ENCODE results near the gene ARMC6. TPM values are rescaled to one million over a fixed set of nuclear protein-coding genes. Genes with fewer than 3 reads are reported as not detected.
"Not testable (repeated sequence)": the region's sequence is repeated elsewhere in the genome, so short reads cannot be mapped to it uniquely, and the experiment has no call there.

Gene ARMC6
- total RNA-seq, 1 donor from 2014 or later: 36.0 TPM

DNA sequence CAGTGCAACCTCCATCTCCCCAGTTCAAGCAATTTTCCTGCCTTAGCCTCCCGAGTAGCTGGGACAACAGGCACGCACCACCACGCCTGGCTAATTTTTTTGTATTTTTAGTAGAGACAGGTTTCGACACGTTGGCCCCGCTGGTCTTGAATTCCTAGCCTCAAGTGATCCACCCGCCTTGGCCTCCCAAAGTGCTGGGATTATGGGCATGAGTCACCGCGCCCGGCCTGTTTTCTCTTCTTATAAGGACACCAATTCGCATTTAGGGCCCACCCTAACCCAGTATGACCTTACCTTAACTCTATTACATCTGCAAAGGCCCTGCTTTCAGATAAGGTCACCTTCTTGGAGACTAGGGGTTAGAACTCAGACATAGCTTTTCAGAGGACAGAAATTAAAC is 69.8 kb downstream of the ARMC6 start:
- H3K9ac ChIP-seq (ENCODE audit: low read length): no peak overlapping the region
- no peak overlapping the region for H3K4me2 ChIP-seq (ENCODE audit: low read length)
- H3K9me3 ChIP-seq (ENCODE audit: insufficient read depth, low read depth, low read length): no peaks in the 10 kb centered on the region
- no peak for DNase-seq (ENCODE audit: low read depth)
- H3K27me3 ChIP-seq (ENCODE audit: insufficient read depth, low read length): no peaks in the 10 kb centered on the region
- FAIRE-seq: no peak
- Mint-ChIP-seq H3K36me3 (ENCODE audit: low read depth, unreplicated experiment) (peaks cover 9% of the 10 kb centered on the region), H3K9me3 (ENCODE audit: unreplicated experiment) (no peaks in the 10 kb centered on the region), H3K27ac (ENCODE audit: unreplicated experiment) (no peak overlapping the region), H3K4me3 (ENCODE audit: unreplicated experiment) (no peak overlapping the region), H3K27me3 (ENCODE audit: low read depth, unreplicated experiment) (peaks cover 1% of the 10 kb centered on the region), H3K4me1 (ENCODE audit: low read depth, unreplicated experiment) (no peaks in the 10 kb centered on the region)
- H3K36me3 ChIP-seq (ENCODE audit: insufficient read depth, low read length): no peaks in the 10 kb centered on the region
- TF ChIP-seq EZH2 (IDR thresholded peaks at IDR 0.05; ENCODE audit: insufficient read depth, low read length): no peak
- H3K79me2 ChIP-seq (ENCODE audit: insufficient read depth, low read length): no peaks in the 10 kb centered on the region
- H2AFZ ChIP-seq (ENCODE audit: low read depth, low read length): no peak overlapping the region
- H3K27ac ChIP-seq (ENCODE audit: low read depth, low read length): no peak overlapping the region
- H4K20me1 ChIP-seq (ENCODE audit: insufficient read depth, low read length): no peaks in the 10 kb centered on the region
- H3K4me3 ChIP-seq (ENCODE audit: insufficient read depth, low read depth, low read length): no peak overlapping the region
- H3K4me1 ChIP-seq (ENCODE audit: insufficient read depth, low read length): peaks cover 2% of the 10 kb centered on the region

DNA sequence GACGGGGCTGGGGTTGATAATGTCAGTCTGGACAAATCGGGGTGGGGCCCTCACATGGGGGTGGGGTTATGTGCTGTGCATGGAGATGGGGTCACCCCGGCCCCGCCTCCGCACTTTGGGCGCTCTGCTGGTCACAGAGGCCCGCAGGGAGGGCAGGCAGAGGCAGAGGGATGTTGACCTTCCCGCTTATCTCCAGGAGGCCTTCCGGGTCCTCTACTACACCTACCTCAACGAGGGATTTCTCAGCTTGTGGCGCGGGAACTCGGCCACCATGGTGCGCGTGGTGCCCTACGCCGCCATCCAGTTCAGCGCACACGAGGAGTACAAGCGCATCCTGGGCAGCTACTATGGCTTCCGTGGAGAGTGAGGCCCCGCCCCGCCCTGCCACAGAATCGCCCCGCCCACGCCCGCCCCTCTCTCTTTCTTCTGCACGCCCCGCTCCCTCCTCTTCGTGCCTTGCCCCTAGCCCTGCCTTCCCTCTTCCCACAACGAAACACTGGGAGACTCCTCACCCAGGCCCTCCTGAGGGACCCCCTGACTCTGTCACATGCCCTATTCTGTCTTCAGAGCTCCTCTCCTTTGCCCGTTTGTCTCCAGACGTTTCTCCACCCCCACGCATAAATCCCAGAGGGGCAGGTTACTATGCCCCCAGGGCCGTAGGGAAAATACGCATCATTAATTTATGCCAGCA is 72.1 kb downstream of the ARMC6 start:
- Mint-ChIP-seq H3K27ac (ENCODE audit: unreplicated experiment) (peak overlapping the region; percentile 53), H3K36me3 (ENCODE audit: low read depth, unreplicated experiment) (peaks cover 11% of the 10 kb centered on the region)
- H2AFZ ChIP-seq (ENCODE audit: low read depth, low read length): peak overlapping the region; percentile 90

DNA sequence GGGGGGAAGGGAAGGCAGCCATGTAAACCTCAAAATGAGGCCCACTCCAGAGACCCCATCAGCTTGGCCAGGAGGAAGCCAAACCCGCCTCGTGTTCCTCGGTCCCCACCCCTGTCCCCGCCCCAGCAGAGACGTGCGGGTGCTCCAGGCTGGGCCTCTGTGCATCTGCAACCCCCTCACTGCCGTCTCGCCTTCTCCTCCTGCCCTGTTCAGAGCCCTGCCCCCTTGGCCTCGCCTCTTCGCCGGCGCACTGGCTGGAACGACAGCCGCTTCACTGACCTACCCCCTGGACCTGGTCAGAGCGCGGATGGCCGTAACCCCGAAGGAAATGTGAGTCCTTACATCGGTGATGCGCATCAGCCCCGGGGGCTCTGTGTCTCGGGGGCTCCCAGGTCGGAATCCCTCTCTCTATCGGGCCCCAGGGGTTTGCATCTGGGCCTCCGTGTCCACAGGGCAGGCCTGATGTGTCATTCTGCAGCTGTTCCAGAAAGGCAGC is 72.7 kb downstream of the ARMC6 start:
- peak overlapping the region; percentile 91 for H3K4me2 ChIP-seq (ENCODE audit: low read length)
- no peak for TF ChIP-seq EZH2 (IDR thresholded peaks at IDR 0.05; ENCODE audit: insufficient read depth, low read length)
- TF ChIP-seq, protein P1, sequence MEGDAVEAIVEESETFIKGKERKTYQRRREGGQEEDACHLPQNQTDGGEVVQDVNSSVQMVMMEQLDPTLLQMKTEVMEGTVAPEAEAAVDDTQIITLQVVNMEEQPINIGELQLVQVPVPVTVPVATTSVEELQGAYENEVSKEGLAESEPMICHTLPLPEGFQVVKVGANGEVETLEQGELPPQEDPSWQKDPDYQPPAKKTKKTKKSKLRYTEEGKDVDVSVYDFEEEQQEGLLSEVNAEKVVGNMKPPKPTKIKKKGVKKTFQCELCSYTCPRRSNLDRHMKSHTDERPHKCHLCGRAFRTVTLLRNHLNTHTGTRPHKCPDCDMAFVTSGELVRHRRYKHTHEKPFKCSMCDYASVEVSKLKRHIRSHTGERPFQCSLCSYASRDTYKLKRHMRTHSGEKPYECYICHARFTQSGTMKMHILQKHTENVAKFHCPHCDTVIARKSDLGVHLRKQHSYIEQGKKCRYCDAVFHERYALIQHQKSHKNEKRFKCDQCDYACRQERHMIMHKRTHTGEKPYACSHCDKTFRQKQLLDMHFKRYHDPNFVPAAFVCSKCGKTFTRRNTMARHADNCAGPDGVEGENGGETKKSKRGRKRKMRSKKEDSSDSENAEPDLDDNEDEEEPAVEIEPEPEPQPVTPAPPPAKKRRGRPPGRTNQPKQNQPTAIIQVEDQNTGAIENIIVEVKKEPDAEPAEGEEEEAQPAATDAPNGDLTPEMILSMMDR (IDR thresholded peaks at IDR 0.05; ENCODE audit: insufficient read depth, low read depth, low read length): no peak

More for the DNA sequence above, 72.1 kb downstream of the ARMC6 start:
- H3K4me1 Mint-ChIP-seq (ENCODE audit: low read depth, unreplicated experiment): peaks cover 2% of the 10 kb centered on the region
- H3K27me3 Mint-ChIP-seq (ENCODE audit: low read depth, unreplicated experiment): peaks cover 5% of the 10 kb centered on the region
- FAIRE-seq: no peak
- H3K36me3 ChIP-seq (ENCODE audit: insufficient read depth, low read length): no peaks in the 10 kb centered on the region
- H3K9me3 ChIP-seq (ENCODE audit: insufficient read depth, low read depth, low read length): no peaks in the 10 kb centered on the region
- H3K9me3 Mint-ChIP-seq (ENCODE audit: unreplicated experiment): no peaks in the 10 kb centered on the region
- peaks cover 6% of the 10 kb centered on the region for H3K4me1 ChIP-seq (ENCODE audit: insufficient read depth, low read length)
- no peak overlapping the region for H3K27ac ChIP-seq (ENCODE audit: low read depth, low read length)
- TF ChIP-seq EZH2 (IDR thresholded peaks at IDR 0.05; ENCODE audit: insufficient read depth, low read length): no peak
- H3K79me2 ChIP-seq (ENCODE audit: insufficient read depth, low read length): no peaks in the 10 kb centered on the region
- H3K4me3 ChIP-seq (ENCODE audit: insufficient read depth, low read depth, low read length): peak overlapping the region; percentile 44
- H3K27me3 ChIP-seq (ENCODE audit: insufficient read depth, low read length): no peaks in the 10 kb centered on the region
- peak overlapping the region; percentile 58 for H3K9ac ChIP-seq (ENCODE audit: low read length)
- peak overlapping the region; percentile 91 for H3K4me2 ChIP-seq (ENCODE audit: low read length)
- no peaks in the 10 kb centered on the region for H4K20me1 ChIP-seq (ENCODE audit: insufficient read depth, low read length)
- DNase-seq (ENCODE audit: low read depth): peak; percentile 20
- H3K4me3 Mint-ChIP-seq (ENCODE audit: unreplicated experiment): peak overlapping the region; percentile 80

DNA sequence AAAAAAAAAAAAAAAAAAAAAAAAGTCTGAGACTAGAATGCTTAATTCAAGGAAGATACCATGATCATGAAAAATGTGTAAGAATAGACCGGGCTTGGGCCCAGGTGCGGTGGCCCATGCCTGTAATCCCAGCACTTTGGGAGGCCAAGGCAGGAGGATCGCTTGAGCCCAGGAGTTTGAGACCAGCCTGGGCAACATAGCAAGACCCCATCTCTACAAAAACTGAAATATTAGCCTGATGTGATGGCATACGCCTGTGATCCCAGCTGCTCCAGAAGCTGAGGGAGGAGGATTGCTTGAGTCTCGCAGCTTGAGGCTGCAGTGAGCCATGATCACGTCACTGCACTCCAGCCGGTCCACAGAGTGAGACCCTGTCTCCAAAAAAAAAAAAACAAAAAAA is 73.5 kb downstream of the ARMC6 start:
- not testable (repeated sequence) for DNase-seq (ENCODE audit: low read depth)

More for the DNA sequence above, 72.7 kb downstream of the ARMC6 start:
- Mint-ChIP-seq H3K9me3 (ENCODE audit: unreplicated experiment) (no peaks in the 10 kb centered on the region), H3K36me3 (ENCODE audit: low read depth, unreplicated experiment) (peaks cover 11% of the 10 kb centered on the region), H3K27me3 (ENCODE audit: low read depth, unreplicated experiment) (peaks cover 7% of the 10 kb centered on the region), H3K27ac (ENCODE audit: unreplicated experiment) (no peak overlapping the region), H3K4me3 (ENCODE audit: unreplicated experiment) (peak overlapping the region; percentile 67), H3K4me1 (ENCODE audit: low read depth, unreplicated experiment) (peaks cover 2% of the 10 kb centered on the region)
- no peak for DNase-seq (ENCODE audit: low read depth)
- no peak for FAIRE-seq
- Histone ChIP-seq H3K9ac (ENCODE audit: low read length) (peak overlapping the region; percentile 58), H3K4me3 (ENCODE audit: insufficient read depth, low read depth, low read length) (peak overlapping the region; percentile 37), H3K79me2 (ENCODE audit: insufficient read depth, low read length) (no peaks in the 10 kb centered on the region), H2AFZ (ENCODE audit: low read depth, low read length) (peak overlapping the region; percentile 75), H3K9me3 (ENCODE audit: insufficient read depth, low read depth, low read length) (no peaks in the 10 kb centered on the region), H3K36me3 (ENCODE audit: insufficient read depth, low read length) (no peaks in the 10 kb centered on the region), H3K4me1 (ENCODE audit: insufficient read depth, low read length) (peaks cover 7% of the 10 kb centered on the region), H4K20me1 (ENCODE audit: insufficient read depth, low read length) (no peaks in the 10 kb centered on the region), H3K27me3 (ENCODE audit: insufficient read depth, low read length) (no peaks in the 10 kb centered on the region), H3K27ac (ENCODE audit: low read depth, low read length) (no peak overlapping the region)

More for the DNA sequence above, 73.5 kb downstream of the ARMC6 start:
- H3K27me3 Mint-ChIP-seq (ENCODE audit: low read depth, unreplicated experiment): peaks cover 14% of the 10 kb centered on the region
- FAIRE-seq; H3K4me3 Mint-ChIP-seq (ENCODE audit: unreplicated experiment); H3K27me3 ChIP-seq (ENCODE audit: insufficient read depth, low read length); H3K9ac ChIP-seq (ENCODE audit: low read length); H3K4me2 ChIP-seq (ENCODE audit: low read length); H3K4me3 ChIP-seq (ENCODE audit: insufficient read depth, low read depth, low read length); H3K27ac ChIP-seq (ENCODE audit: low read depth, low read length); H3K9me3 ChIP-seq (ENCODE audit: insufficient read depth, low read depth, low read length); H3K27ac Mint-ChIP-seq (ENCODE audit: unreplicated experiment); H3K4me1 Mint-ChIP-seq (ENCODE audit: low read depth, unreplicated experiment); H3K79me2 ChIP-seq (ENCODE audit: insufficient read depth, low read length); H2AFZ ChIP-seq (ENCODE audit: low read depth, low read length); H4K20me1 ChIP-seq (ENCODE audit: insufficient read depth, low read length); H3K4me1 ChIP-seq (ENCODE audit: insufficient read depth, low read length); H3K9me3 Mint-ChIP-seq (ENCODE audit: unreplicated experiment); H3K36me3 ChIP-seq (ENCODE audit: insufficient read depth, low read length): not testable (repeated sequence)
- H3K36me3 Mint-ChIP-seq (ENCODE audit: low read depth, unreplicated experiment): peaks cover 11% of the 10 kb centered on the region

Data from astrocyte (in vitro differentiated cells and primary cell).